Astrocyte of the hippocampus (primary cell): ENCODE results near the gene BLVRB.
A peak's percentile ranks its signal among the peaks of the same experiment; 100 is the strongest.
"Not testable (repeated sequence)": the region's sequence is repeated elsewhere in the genome, so short reads cannot be mapped to it uniquely, and the experiment has no call there.

ENCODE experiments used
- DNase-seq: peaks from one replicate; pipeline ENCODE4 v3.0.0; 2011; ENCODE audit warnings: low read depth, low spot score

BLVRB gene

GRCh38 chr19:40465557-40466218, at the start of gene BLVRB:
Gene BLVRB (minus strand): TSS chr19:40465745. CDS start chr19:40465688, 57 bp downstream.
- peak; percentile 100 for DNase-seq

- no peak for DNase-seq
These were observed 48.3 kb upstream of the BLVRB start for GRCh38 chr19:40513741-40514315.

- DNase-seq, result no peak
These were observed 47.8 kb upstream of the BLVRB start for GRCh38 chr19:40513345-40513678.

- peak; percentile 64 for DNase-seq
These were observed 47.2 kb upstream of the BLVRB start for GRCh38 chr19:40512473-40513344.

- no peak for DNase-seq
These were observed 46.5 kb upstream of the BLVRB start for GRCh38 chr19:40512110-40512472.

GRCh38 chr19:40511487-40511886, 45.9 kb upstream of the BLVRB start:
- no peak for DNase-seq

GRCh38 chr19:40510526-40511115, 45.1 kb upstream of the BLVRB start:
- peak; percentile 64 for DNase-seq

GRCh38 chr19:40508739-40509260, 43.3 kb upstream of the BLVRB start:
- DNase-seq, result no peak

- DNase-seq, result no peak
These were observed 42.3 kb upstream of the BLVRB start for GRCh38 chr19:40507892-40508291.

GRCh38 chr19:40506099-40506498, 40.6 kb upstream of the BLVRB start:
- no peak for DNase-seq

GRCh38 chr19:40503320-40503695, 37.8 kb upstream of the BLVRB start:
- no peak for DNase-seq

- no peak for DNase-seq
These were observed 37.2 kb upstream of the BLVRB start for GRCh38 chr19:40502647-40503319.

GRCh38 chr19:40502081-40502480, 36.5 kb upstream of the BLVRB start:
- no peak for DNase-seq

GRCh38 chr19:40501599-40501998, 36.1 kb upstream of the BLVRB start:
- no peak for DNase-seq

- not testable (repeated sequence) for DNase-seq
These were observed 35.4 kb upstream of the BLVRB start for GRCh38 chr19:40500678-40501530.

- no peak for DNase-seq
These were observed 33.8 kb upstream of the BLVRB start for GRCh38 chr19:40499320-40499719.

- DNase-seq, result no peak
These were observed 31.7 kb upstream of the BLVRB start for GRCh38 chr19:40497214-40497613.

- DNase-seq, result no peak
These were observed 28.8 kb upstream of the BLVRB start for GRCh38 chr19:40494191-40494838.

GRCh38 chr19:40493778-40494177, 28.2 kb upstream of the BLVRB start:
- DNase-seq, result no peak

- DNase-seq, result no peak
These were observed 26.7 kb upstream of the BLVRB start for GRCh38 chr19:40492274-40492673.
